Astrocyte of the spinal cord (primary cell): ENCODE results near the gene CACNA1C.

ENCODE experiments used
- DNase-seq: peaks from one replicate; pipeline ENCODE4 v3.0.0; 2011; ENCODE audit warnings: low read depth, low spot score
- H3K4me3 ChIP-seq: 2 replicates; pipeline ENCODE4 v1.5.1; 2011; ENCODE audit warnings: low read depth, mild to moderate bottlenecking, low read length, moderate library complexity
- in situ Hi-C: cut with HindIII; loops from 2 replicates; pipeline ENCODE4 v1.10.0; 2017; ENCODE audit warnings: low sequenced_read_pairs
- TF ChIP-seq, protein P1 (sequence below): IDR thresholded peaks from 2 replicates; pipeline ENCODE4 v1.5.1; 2012; ENCODE audit warnings: low read depth, mild to moderate bottlenecking, low read length, inconsistent platforms

Gene CACNA1C

DNA sequence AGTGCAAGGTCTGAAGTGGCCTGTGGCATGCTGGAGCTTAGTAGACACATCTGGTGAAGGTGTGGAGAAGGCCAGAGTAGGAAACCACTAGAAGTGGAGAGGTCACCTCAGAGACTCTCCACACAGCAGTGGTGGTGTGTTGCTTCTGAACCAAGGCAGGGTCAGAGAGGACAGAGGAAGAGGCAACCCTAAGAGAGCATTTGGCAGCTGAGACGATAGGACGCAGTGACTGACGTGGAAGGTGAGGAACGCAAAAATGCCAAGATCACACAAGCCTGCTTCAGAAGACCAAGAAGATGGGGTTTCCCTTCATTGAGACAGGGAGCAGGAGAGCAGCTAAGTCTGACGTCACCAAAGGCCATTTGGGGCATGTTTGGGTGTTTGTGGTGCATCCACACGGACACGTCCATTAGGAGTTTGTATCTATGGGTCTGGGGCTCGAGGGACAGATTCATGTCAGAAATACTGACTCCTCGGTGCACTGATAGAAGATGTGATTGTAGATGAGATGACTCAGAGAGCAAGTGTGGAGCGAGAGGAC is 338.1 kb downstream of the CACNA1C start:
- H3K4me3 ChIP-seq, result no peak overlapping the region
- TF ChIP-seq, protein P1, sequence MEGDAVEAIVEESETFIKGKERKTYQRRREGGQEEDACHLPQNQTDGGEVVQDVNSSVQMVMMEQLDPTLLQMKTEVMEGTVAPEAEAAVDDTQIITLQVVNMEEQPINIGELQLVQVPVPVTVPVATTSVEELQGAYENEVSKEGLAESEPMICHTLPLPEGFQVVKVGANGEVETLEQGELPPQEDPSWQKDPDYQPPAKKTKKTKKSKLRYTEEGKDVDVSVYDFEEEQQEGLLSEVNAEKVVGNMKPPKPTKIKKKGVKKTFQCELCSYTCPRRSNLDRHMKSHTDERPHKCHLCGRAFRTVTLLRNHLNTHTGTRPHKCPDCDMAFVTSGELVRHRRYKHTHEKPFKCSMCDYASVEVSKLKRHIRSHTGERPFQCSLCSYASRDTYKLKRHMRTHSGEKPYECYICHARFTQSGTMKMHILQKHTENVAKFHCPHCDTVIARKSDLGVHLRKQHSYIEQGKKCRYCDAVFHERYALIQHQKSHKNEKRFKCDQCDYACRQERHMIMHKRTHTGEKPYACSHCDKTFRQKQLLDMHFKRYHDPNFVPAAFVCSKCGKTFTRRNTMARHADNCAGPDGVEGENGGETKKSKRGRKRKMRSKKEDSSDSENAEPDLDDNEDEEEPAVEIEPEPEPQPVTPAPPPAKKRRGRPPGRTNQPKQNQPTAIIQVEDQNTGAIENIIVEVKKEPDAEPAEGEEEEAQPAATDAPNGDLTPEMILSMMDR, result no peak
- in situ Hi-C loops, result no loop called here
- no peak for DNase-seq

DNA sequence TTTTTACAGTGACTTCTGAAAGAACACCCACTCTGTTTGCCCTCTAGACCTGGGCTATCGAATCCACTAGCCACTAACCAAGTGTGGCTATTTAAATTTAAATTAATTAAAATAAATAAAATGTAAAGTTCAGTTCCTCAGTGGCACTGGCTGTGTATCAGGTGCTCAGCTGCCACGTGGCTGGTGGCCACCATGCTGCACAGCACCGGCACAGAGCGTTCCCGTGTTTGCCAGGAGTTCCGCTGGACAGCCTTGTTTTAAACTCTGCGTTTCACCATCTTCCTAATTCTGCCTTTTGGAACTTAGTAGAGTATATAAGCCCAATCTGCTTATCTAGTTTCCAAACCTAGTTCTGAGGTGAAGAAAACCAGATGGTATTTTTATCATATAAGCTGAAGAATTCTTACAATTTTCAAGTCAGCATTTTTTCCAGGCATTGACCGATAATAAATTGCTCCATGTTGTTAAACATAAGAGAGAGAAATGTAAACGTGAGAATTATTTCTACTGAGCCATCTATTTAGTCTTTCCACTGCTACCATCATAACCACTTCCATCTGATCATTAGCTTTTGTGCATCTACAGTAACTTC is 339.0 kb downstream of the CACNA1C start:
- no peak overlapping the region for H3K4me3 ChIP-seq
- DNase-seq, result no peak
- TF ChIP-seq, protein P1, result no peak
- in situ Hi-C loops, result no loop called here

GRCh38 chr12:2393016-2393415 is 340.2 kb downstream of the CACNA1C start:
- no peak for DNase-seq
- no peak overlapping the region for H3K4me3 ChIP-seq
- TF ChIP-seq, protein P1, result no peak
- in situ Hi-C loops, result no loop called here

GRCh38 chr12:2393996-2394395 is 341.2 kb downstream of the CACNA1C start:
- H3K4me3 ChIP-seq, result no peak overlapping the region
- no peak for DNase-seq
- in situ Hi-C loops, result no loop called here
- TF ChIP-seq, protein P1, result no peak

- in situ Hi-C loops, result no loop called here
- no peak overlapping the region for H3K4me3 ChIP-seq
- DNase-seq, result peak; percentile 32
- TF ChIP-seq, protein P1, result peak; percentile 92
These were observed 342.7 kb downstream of the CACNA1C start for GRCh38 chr12:2395354-2395977.

DNA sequence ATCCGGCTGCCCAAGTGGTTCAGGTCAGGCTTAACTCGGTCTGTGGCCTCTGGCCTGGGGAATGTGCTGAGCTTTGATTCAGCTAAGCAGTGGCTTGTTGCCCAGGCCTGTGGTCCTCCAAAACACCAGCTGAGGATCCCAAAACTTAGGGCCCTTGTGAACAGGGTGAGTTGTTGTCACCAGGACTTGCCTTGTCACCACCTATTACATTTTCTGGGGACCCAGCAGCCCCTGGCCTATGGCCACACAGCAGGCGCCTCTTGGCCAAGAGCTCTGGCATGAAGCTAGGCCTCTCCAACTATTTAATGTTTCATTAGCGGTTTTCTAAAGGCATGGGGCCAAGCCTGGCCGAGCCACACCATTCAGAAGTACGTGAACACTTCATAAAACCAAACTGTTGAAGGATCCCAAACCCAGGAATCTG is 343.7 kb downstream of the CACNA1C start:
- in situ Hi-C loops, result no loop called here
- no peak overlapping the region for H3K4me3 ChIP-seq
- TF ChIP-seq, protein P1, result no peak
- DNase-seq, result peak; percentile 62
